B cell (primary cell): ENCODE data around the gene DNM2. TPM values are rescaled to one million over a fixed set of nuclear protein-coding genes. Genes with fewer than 3 reads are reported as not detected.

Source experiments
- ATAC-seq: fragments of 200-7000 bp; cut with Tn5 transposase; one replicate; pipeline ENCODE4 v1.10.0; 2021; ENCODE audit warnings: low read depth, mild to moderate bottlenecking, moderate number of reproducible peaks, moderate library complexity
- CTCF ChIA-PET: fragments of 350-600 bp; sonication (Branson Sonifier 250); formaldehyde crosslinking; loops from one replicate; lab custom pipeline; 2021; ENCODE audit warnings: antibody characterized with exemption, inconsistent platforms; lab: Charles Lee
- POLR2A ChIA-PET: fragments of 350-600 bp; sonication (Branson Sonifier 250); formaldehyde crosslinking; loops from one replicate; lab custom pipeline; 2021; ENCODE audit warnings: antibody characterized with exemption; lab: Charles Lee
- DNase-seq: peaks from one replicate; pipeline ENCODE4 v3.0.0; 2013
- H2AFZ ChIP-seq: 2 replicates; pipeline ENCODE4 v1.6.1; 2012; ENCODE audit warnings: mild to moderate bottlenecking, low read depth, low read length; ENCODE audit not compliant: insufficient read depth, poor library complexity, severe bottlenecking
- H3K27ac ChIP-seq, 2 donors: 1 replicate in 1 of 2; 2 replicates in 1 of 2; pipeline ENCODE4 v1.5.1; 2012 to 2013; ENCODE audit warnings: low read length in 2 of 2, mild to moderate bottlenecking in 2 of 2, moderate library complexity in 1 of 2
- H3K27me3 ChIP-seq, 4 experiments: fragments of 200-600 bp in 1 of 4; sonication (generic) in 1 of 4; replicated peaks in 1 of 4; 1 replicate in 2 of 4; 2 replicates in 2 of 4; pipeline versions ENCODE4 v1.6.1 to v1.7.0; 2013 to 2016; ENCODE audit warnings: low read length in 3 of 4, mild to moderate bottlenecking in 2 of 4, mixed read lengths in 1 of 4, moderate library complexity in 1 of 4; ENCODE audit not compliant: insufficient read depth in 4 of 4, control insufficient read depth in 3 of 4; ENCODE audit errors: control extremely low read depth in 1 of 4
- H3K36me3 ChIP-seq, 2 experiments: replicated peaks in 1 of 2; 1 replicate in 1 of 2; 2 replicates in 1 of 2; pipeline versions ENCODE4 v1.6.1 to v1.7.1; 2013; ENCODE audit warnings: low read length in 1 of 2; ENCODE audit not compliant: insufficient read depth in 2 of 2, control insufficient read depth in 1 of 2; ENCODE audit errors: control extremely low read depth in 1 of 2, extremely low read depth in 1 of 2
- H3K4me1 ChIP-seq, 2 donors: fragments of 200-600 bp in 1 of 2; sonication (generic) in 1 of 2; 1 replicate in 1 of 2; 2 replicates in 1 of 2; pipeline versions ENCODE4 v1.5.1 to v1.6.1; 2013 to 2017; ENCODE audit warnings: low read length in 2 of 2; ENCODE audit not compliant: control insufficient read depth in 2 of 2, insufficient read depth in 2 of 2
- H3K4me2 ChIP-seq: replicated peaks from 2 replicates; pipeline ENCODE3; 2012; ENCODE audit warnings: mild to moderate bottlenecking, low read depth, low read length; ENCODE audit not compliant: poor library complexity, severe bottlenecking
- H3K4me3 ChIP-seq, 5 experiments: fragments of 200-600 bp in 1 of 5; sonication (generic) in 1 of 5; 1 replicate in 3 of 5; 2 replicates in 2 of 5; pipeline versions ENCODE4 v1.5.1 to v1.7.0; 2011 to 2016; ENCODE audit warnings: low read length in 4 of 5, mild to moderate bottlenecking in 4 of 5, low read depth in 2 of 5, control low read depth in 1 of 5, moderate library complexity in 1 of 5; ENCODE audit not compliant: insufficient read depth in 1 of 5; ENCODE audit errors: control extremely low read depth in 1 of 5, extremely low read depth in 1 of 5
- H3K79me2 ChIP-seq: fragments of 200-600 bp; sonication (generic); one replicate; pipeline ENCODE4 v1.6.0; 2016; ENCODE audit warnings: low read length; ENCODE audit not compliant: control insufficient read depth, insufficient read depth
- H3K9ac ChIP-seq: fragments of 200-600 bp; sonication (generic); 2 replicates; pipeline ENCODE4 v1.6.1; 2017; ENCODE audit warnings: mild to moderate bottlenecking, low read length, moderate library complexity
- H3K9me3 ChIP-seq, 3 donors: one replicate each; pipeline versions ENCODE4 v1.6.1 to v1.7.1; 2013; ENCODE audit warnings: low read length in 2 of 3; ENCODE audit not compliant: control insufficient read depth in 2 of 3, insufficient read depth in 1 of 3; ENCODE audit errors: control extremely low read depth in 1 of 3
- H4K20me1 ChIP-seq: 2 replicates; pipeline ENCODE4 v1.6.0; 2012; ENCODE audit warnings: mild to moderate bottlenecking, low read length; ENCODE audit not compliant: insufficient read depth, control insufficient read depth, poor library complexity, severe bottlenecking
- H3K27ac Mint-ChIP-seq: one replicate; pipeline ENCODE4 v1.8.0; 2021; ENCODE audit warnings: mixed read lengths
- H3K27me3 Mint-ChIP-seq: one replicate; pipeline ENCODE4 v1.8.0; 2021; ENCODE audit warnings: mixed read lengths
- H3K4me1 Mint-ChIP-seq: one replicate; pipeline ENCODE4 v1.8.0; 2021; ENCODE audit warnings: mixed read lengths
- H3K4me3 Mint-ChIP-seq: one replicate; pipeline ENCODE4 v1.8.0; 2021; ENCODE audit warnings: mixed read lengths
- H3K9me3 Mint-ChIP-seq: one replicate; pipeline ENCODE4 v1.8.0; 2022; ENCODE audit warnings: mixed read lengths; ENCODE audit not compliant: insufficient read depth
- EZH2 ChIP-seq: IDR thresholded peaks from 2 replicates; pipeline ENCODE4 v1.6.1; 2012; ENCODE audit warnings: borderline replicate concordance, low read depth, mild to moderate bottlenecking, moderate library complexity, low read length; ENCODE audit not compliant: insufficient read depth, poor library complexity, severe bottlenecking
- WGBS: methylation state at CpG from one replicate; pipeline ENCODE4 v1.1.5; 2013; ENCODE audit warnings: missing lambda C conversion rate; ENCODE audit not compliant: insufficient coverage; 5-methylcytosine and 5-hydroxymethylcytosine counted together
- intact Hi-C: fragments of 100-400 bp; cut with micrococcal nuclease; formaldehyde crosslinking; loops from one replicate; pipeline ENCODE4 v1.10.0; 2022
- polyA plus RNA-seq: library from polyadenylated mRNA; depleted of rRNA; stranded (reverse); fragments of >200 nt; gene quantifications from 2 replicates; pipeline ENCODE4 v1.2.3, GENCODE V29; 2012
- total RNA-seq, 2 donors: library from RNA; stranded (reverse); fragments of 120-200 nt in 1 of 2; gene quantifications; 1 replicate in 1 of 2; 2 replicates in 1 of 2; pipeline versions ENCODE4 v1.2.3 to v1.2.4, GENCODE V29; 2013 to 2022
- TF ChIP-seq, protein P1 (sequence below): fragments of 200-600 bp; IDR thresholded peaks from one replicate; pipeline ENCODE4 v1.8.0; 2022; ENCODE audit warnings: antibody characterized with exemption, mild to moderate bottlenecking

The DNM2 gene
- total and polyA plus RNA-seq, 2 donors (not counting 1 experiment from before 2014, with no cell fraction given), result 163 to 353 TPM

DNA sequence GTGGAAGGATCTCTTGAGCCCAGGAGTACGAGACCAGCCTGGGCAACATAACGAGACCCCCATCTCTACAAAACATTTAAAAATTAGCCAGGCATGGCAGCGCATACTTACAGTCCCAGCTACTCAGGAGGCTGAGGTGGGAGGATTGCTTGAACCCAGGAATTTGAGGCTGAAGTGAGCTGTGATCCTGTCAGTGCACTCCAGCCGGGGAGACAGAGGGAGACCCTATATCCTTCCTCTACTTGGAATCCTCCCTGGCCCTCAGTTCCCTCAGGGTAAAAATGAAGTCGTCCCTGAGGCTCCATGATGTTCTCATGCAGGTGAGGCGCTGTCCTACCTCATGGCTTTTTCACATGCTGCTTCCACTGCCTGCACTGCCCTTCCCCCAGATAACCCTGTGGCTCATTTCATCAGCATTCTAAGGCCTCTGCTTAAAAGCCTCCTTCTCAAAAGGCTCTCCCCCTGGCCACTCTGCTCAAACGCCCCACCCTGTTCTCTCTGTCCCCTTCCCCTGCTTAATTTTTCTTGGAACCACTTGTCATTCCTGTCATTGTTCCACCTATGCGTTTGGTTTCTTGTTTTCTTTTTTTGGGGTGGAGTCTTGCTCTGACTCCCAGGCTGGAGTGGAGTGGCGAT is 19.2 kb downstream of the DNM2 start:
- 94% methylated on average over 5 of the region's 9 CpGs for WGBS
- peak overlapping the region; percentile 45 for H3K4me2 ChIP-seq
- peaks cover 52% of the 10 kb centered on the region for H3K4me1 Mint-ChIP-seq
- H3K27me3 Mint-ChIP-seq, result no peaks in the 10 kb centered on the region
- POLR2A ChIA-PET, result no interaction called here
- peaks cover 5% of the 10 kb centered on the region for H3K9me3 Mint-ChIP-seq
- H3K4me3 Mint-ChIP-seq, result peak overlapping the region; percentile 7
- peak overlapping the region; percentile 92 for H3K27ac Mint-ChIP-seq
- intact Hi-C loops, result no loop called here
- TF ChIP-seq, protein P1, sequence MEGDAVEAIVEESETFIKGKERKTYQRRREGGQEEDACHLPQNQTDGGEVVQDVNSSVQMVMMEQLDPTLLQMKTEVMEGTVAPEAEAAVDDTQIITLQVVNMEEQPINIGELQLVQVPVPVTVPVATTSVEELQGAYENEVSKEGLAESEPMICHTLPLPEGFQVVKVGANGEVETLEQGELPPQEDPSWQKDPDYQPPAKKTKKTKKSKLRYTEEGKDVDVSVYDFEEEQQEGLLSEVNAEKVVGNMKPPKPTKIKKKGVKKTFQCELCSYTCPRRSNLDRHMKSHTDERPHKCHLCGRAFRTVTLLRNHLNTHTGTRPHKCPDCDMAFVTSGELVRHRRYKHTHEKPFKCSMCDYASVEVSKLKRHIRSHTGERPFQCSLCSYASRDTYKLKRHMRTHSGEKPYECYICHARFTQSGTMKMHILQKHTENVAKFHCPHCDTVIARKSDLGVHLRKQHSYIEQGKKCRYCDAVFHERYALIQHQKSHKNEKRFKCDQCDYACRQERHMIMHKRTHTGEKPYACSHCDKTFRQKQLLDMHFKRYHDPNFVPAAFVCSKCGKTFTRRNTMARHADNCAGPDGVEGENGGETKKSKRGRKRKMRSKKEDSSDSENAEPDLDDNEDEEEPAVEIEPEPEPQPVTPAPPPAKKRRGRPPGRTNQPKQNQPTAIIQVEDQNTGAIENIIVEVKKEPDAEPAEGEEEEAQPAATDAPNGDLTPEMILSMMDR, result no peak
- no peak for TF ChIP-seq EZH2
- peaks cover 43 to 77% of the 10 kb centered on the region in 2 donors for H3K4me1 ChIP-seq
- H3K27ac ChIP-seq, result peak overlapping the region; percentile 30 to 83
- ATAC-seq (no peak), DNase-seq (no peak)
- no peak overlapping the region for H3K9ac ChIP-seq
- no peaks in the 10 kb centered on the region for H3K27me3 ChIP-seq
- peaks cover 2 to 10% of the 10 kb centered on the region in 2 experiments for H3K36me3 ChIP-seq
- no peak overlapping the region for H2AFZ ChIP-seq
- H4K20me1 ChIP-seq, result peaks cover 46% of the 10 kb centered on the region
- H3K4me3 ChIP-seq, result no peak overlapping the region
- H3K79me2 ChIP-seq, result peaks cover 96% of the 10 kb centered on the region
- CTCF ChIA-PET, result interaction anchor here (0.8 to 1.0 kb wide), 2 partner anchors 17 to 19 kb away, joined by 3 read pairs; partner anchors contain the start of gene DNM2
- H3K9me3 ChIP-seq, result peaks cover 0 to 11% (median 0%) of the 10 kb centered on the region in 3 donors

DNA sequence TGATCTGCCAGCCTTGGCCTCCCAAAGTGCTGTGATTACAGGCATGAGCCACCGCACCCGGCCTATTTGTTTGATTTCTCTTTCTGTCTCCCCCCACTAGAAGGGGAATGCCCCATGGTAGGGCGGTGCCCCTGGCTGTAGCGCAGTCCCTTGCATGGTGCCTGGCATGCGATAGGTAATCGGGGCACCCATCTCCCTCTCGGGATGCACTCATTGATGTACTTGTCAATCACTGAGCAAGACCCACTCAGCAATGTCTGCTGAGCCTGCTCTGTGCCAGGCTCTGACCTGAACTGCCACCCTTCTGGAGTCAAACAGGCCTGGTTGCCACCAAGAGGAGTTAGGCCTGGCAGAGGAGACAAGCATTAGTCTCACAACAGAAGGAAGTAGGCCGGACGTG is 19.8 kb downstream of the DNM2 start:
- Histone ChIP-seq H3K79me2 (peaks cover 96% of the 10 kb centered on the region), H2AFZ (no peak overlapping the region), H3K4me3 (no peak overlapping the region), H3K27me3 (no peaks in the 10 kb centered on the region), H3K36me3 (peaks cover 2 to 10% of the 10 kb centered on the region in 2 experiments), H3K4me1 (peaks cover 45 to 77% of the 10 kb centered on the region in 2 donors), H3K9ac (no peak overlapping the region), H4K20me1 (peaks cover 53% of the 10 kb centered on the region), H3K9me3 (peaks cover 0 to 11% (median 0%) of the 10 kb centered on the region in 3 donors), H3K27ac (peak overlapping the region; percentile 56 to 83), H3K4me2 (peak overlapping the region; percentile 45)
- WGBS, result 91% methylated on average over 7 of the region's 9 CpGs
- peak; percentile 44 for ATAC-seq
- Mint-ChIP-seq H3K27ac (peak overlapping the region; percentile 92), H3K27me3 (no peaks in the 10 kb centered on the region), H3K4me3 (peak overlapping the region; percentile 61), H3K4me1 (peaks cover 54% of the 10 kb centered on the region), H3K9me3 (peaks cover 5% of the 10 kb centered on the region)
- intact Hi-C loops, result loop anchor here (2.0 kb wide), 1 partner anchor 21 kb away; no protein-coding TSS in a partner anchor
- ChIA-PET POLR2A (no interaction called here), CTCF (no interaction called here)
- TF ChIP-seq, protein P1, result no peak
- no peak for TF ChIP-seq EZH2
- DNase-seq, result peak; percentile 69
